LoVo (cell line): ENCODE results near the gene ERC1.

Experiments
- DNase-seq: peaks from one replicate; pipeline ENCODE4 v3.0.0-alpha.2; 2016; ENCODE audit warnings: low spot score

The ERC1 gene

DNA sequence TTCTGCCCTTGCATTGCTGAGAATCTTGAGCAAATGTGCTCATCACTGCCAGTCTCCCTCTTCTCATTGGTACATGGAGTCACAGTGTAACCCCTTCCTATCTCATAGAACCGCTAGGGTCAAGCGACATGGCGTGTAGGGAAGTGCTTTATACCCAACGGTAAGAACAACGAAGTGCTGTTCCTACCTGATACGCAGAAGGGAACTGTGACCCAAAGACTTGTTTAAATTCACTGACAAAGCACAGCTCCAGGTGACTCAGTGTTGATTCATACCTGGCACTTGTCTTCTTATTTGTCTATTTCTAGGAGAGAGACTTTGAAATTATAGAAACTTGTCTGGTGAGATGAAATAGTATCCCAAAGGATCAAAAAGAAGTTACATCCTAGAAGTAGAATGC lies 549.7 kb downstream of the ERC1 start:
- peak; percentile 68 for DNase-seq

DNA sequence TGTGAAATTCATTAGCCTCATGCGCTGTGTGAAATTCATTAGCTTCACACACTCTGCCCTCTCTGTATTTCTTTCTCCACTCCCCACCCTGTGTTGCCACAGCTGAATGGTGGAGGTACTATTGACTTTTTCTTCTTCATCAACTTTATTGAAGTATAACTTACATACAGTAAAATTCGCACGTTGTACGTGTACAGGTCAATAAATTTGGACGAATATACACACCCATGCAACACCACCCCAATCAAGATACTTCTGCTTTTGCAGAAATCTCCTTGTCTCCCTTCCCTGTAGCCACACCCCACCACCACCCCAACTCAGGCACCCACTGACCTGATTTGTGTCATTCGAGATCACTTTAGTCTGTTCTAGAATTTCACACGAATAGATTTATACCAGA lies 551.6 kb downstream of the ERC1 start:
- no peak for DNase-seq

DNA sequence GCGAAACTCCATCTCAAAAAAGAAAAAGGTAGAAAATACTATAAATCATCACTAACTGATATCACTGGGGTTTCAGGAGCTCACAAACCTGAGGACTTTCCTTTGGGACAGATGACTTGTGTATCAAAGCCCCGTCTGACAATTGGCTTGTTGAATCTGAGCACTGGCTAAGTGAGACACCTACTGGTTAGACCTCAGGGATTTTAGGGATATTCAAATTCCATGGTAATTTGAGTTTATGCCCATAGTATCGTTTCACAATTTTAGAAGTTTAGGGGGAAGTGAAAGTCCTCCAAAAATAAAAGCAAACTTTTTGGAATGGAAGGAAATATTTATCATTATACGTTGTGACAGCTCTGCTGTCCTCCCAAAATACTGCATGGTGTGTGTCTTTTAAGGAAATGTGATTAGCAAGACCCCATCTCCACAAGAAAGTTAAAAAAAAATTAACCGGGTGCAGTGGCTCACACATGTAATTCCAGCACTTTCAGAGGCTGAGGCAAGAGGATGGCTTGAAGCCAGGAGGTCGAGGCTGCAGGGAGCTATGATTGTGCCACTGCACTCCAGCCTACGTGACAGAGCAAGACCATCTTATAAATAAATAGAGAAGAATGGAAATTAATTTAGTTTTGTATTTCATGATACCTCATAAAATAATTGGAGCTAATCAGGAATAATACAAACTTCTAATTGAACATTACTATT lies 554.1 kb downstream of the ERC1 start:
- DNase-seq = no peak
